Right lobe of liver (tissue), 6 donors: ENCODE results near the gene TXLNB. TPM values are rescaled to one million over a fixed set of nuclear protein-coding genes. Genes with fewer than 3 reads are reported as not detected.

Experiments used
- ATAC-seq, 4 donors: fragments of 200-7000 bp; cut with Tn5 transposase; one replicate each; pipeline ENCODE4 v1.9.1; 2020; ENCODE audit warnings: mild to moderate bottlenecking in 4 of 4, moderate library complexity in 4 of 4
- DNase-seq, 3 donors: peaks; one replicate each; pipeline ENCODE4 v3.0.0-alpha.2; 2020
- H3K27ac ChIP-seq, 3 donors: fragments of 200-600 bp; one replicate each; pipeline ENCODE4 v1.8.0; 2022
- H3K27me3 ChIP-seq, 2 donors: fragments of 200-600 bp; one replicate each; pipeline ENCODE4 v1.8.0; 2022
- H3K36me3 ChIP-seq, 4 donors: fragments of 200-600 bp; sonication (generic) in 1 of 4; one replicate each; pipeline versions ENCODE4 v1.5.1 to v1.8.0; 2017 to 2022; ENCODE audit warnings: control low read depth in 1 of 4
- H3K4me1 ChIP-seq, 4 donors: fragments of 200-600 bp; sonication (generic) in 1 of 4; one replicate each; pipeline versions ENCODE4 v1.5.1 to v1.8.0; 2017 to 2022; ENCODE audit warnings: control low read depth in 1 of 4
- H3K4me3 ChIP-seq, 3 donors: fragments of 200-600 bp; one replicate each; pipeline ENCODE4 v1.8.0; 2022
- H3K9me3 ChIP-seq, 4 donors: fragments of 200-600 bp; sonication (generic) in 1 of 4; one replicate each; pipeline versions ENCODE4 v1.5.1 to v1.8.0; 2017 to 2022; ENCODE audit warnings: control low read depth in 1 of 4
- POLR2A ChIP-seq: fragments of 450-650 bp; IDR thresholded peaks from one replicate; pipeline ENCODE4 v1.6.1; 2017; ENCODE audit warnings: antibody characterized with exemption, mild to moderate bottlenecking
- WGBS: methylation state at CpG from one replicate; pipeline ENCODE4 v1.1.6; 2018; ENCODE audit warnings: low coverage, low lambda C conversion rate; ENCODE audit not compliant: insufficient coverage; ENCODE audit errors: missing lambda C conversion rate; 5-methylcytosine and 5-hydroxymethylcytosine counted together
- intact Hi-C, 2 donors: fragments of 100-400 bp; cut with DNase I; formaldehyde crosslinking; loops; one replicate each; pipeline versions ENCODE4 v1.11.2 to v1.14.1; 2022
- total RNA-seq, 6 experiments: library from RNA; depleted of rRNA in 2 of 6; stranded (reverse); fragments of >200 nt in 2 of 6; fragmentation: NEBNext Ultra II Directional in 3 of 6; extraction: Animal tissue kit (Norgen Biotek cat#: 25700) in 3 of 6; gene quantifications; one replicate each; pipeline versions ENCODE4 v1.1.0 to v1.2.4, GENCODE V29; 2016 to 2023
- TF ChIP-seq, protein P1 (sequence below), 4 donors: fragments of 200-600 bp in 3 of 4; fragments of 450-650 bp in 1 of 4; IDR thresholded peaks; one replicate each; pipeline versions ENCODE4 v1.5.1 to v1.8.0; 2016 to 2022; ENCODE audit warnings: antibody characterized with exemption in 4 of 4, mild to moderate bottlenecking in 2 of 4
- donor health status: DM: no; HTN: yes; CAD: no.
- donor health status: DM: no; HTN: no; CAD: no.
- donor health status: DM: no; HTN: no; CAD: no.
- donor health status: DM: no; HTN: yes; CAD: no.
- donor health status: DM: no; HTN: yes; CAD: no.

TXLNB gene
- total RNA-seq, 6 experiments from 2014 or later: 0.04 to 0.50 (median 0.14) TPM

DNA sequence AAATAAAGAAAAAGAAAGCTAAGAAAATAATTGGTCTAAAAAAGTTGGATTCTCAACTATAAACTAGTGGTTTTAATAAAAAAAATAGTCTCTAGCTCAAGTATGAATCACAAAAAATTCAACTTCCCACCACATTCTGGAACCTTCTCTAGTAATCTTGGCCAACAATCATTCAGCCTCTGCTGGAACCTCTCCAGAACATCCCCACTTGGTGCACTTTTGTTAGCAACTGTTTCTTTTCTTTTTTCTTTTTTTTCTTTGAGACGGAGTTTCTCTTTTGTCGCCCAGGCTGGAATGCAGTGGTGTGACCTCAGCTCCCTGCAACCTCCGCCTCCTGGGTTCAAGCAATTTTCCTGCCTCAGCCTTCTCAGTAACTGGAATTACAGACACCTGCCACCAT, 35.7 kb downstream of the TXLNB start:
- no peak for TF ChIP-seq POLR2A
- TF ChIP-seq, protein P1, sequence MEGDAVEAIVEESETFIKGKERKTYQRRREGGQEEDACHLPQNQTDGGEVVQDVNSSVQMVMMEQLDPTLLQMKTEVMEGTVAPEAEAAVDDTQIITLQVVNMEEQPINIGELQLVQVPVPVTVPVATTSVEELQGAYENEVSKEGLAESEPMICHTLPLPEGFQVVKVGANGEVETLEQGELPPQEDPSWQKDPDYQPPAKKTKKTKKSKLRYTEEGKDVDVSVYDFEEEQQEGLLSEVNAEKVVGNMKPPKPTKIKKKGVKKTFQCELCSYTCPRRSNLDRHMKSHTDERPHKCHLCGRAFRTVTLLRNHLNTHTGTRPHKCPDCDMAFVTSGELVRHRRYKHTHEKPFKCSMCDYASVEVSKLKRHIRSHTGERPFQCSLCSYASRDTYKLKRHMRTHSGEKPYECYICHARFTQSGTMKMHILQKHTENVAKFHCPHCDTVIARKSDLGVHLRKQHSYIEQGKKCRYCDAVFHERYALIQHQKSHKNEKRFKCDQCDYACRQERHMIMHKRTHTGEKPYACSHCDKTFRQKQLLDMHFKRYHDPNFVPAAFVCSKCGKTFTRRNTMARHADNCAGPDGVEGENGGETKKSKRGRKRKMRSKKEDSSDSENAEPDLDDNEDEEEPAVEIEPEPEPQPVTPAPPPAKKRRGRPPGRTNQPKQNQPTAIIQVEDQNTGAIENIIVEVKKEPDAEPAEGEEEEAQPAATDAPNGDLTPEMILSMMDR (IDR thresholded peaks at IDR 0.05): no peak
- Histone ChIP-seq H3K4me1 (peaks cover 0 to under 1% (median 0%) of the 10 kb centered on the region in 4 donors), H3K27me3 (no peaks in the 10 kb centered on the region), H3K27ac (no peak overlapping the region), H3K36me3 (no peaks in the 10 kb centered on the region), H3K4me3 (no peak overlapping the region), H3K9me3 (no peaks in the 10 kb centered on the region)
- intact Hi-C loops: no loop called here
- DNase-seq: no peak
- WGBS: 83% methylated on average over 3 of the region's 3 CpGs
- no peak for ATAC-seq

DNA sequence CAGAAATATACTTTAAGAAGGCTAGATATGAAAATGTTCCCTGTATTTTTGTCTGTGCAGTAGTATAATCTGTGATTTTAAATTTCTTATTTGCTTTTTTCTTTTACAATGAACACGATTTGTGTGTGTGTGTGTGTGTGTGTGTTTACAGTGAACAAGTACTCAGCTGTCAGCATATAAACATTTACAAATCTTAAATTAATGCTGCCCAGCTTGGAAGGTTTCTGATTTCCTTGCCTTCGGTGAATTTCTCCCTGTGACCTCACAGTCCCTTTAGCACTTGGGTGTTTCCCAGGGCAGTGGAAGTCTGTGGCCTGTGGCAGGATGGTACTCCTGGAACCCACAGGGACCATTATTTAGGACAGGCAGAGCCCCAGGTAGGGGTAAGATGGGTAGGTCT, 37.6 kb downstream of the TXLNB start:
- 68% methylated on average over 2 of the region's 2 CpGs for WGBS
- H3K4me1 ChIP-seq: peaks cover 0 to 5% (median 0%) of the 10 kb centered on the region in 4 donors
- TF ChIP-seq, protein P1 (IDR thresholded peaks at IDR 0.05): no peak
- TF ChIP-seq POLR2A: no peak
- no peaks in the 10 kb centered on the region for H3K36me3 ChIP-seq
- H3K27ac ChIP-seq: no peak overlapping the region
- no peaks in the 10 kb centered on the region for H3K27me3 ChIP-seq
- H3K9me3 ChIP-seq: no peaks in the 10 kb centered on the region
- no peak overlapping the region for H3K4me3 ChIP-seq
- no peak for DNase-seq
- ATAC-seq: no peak
- intact Hi-C loops: no loop called here

DNA sequence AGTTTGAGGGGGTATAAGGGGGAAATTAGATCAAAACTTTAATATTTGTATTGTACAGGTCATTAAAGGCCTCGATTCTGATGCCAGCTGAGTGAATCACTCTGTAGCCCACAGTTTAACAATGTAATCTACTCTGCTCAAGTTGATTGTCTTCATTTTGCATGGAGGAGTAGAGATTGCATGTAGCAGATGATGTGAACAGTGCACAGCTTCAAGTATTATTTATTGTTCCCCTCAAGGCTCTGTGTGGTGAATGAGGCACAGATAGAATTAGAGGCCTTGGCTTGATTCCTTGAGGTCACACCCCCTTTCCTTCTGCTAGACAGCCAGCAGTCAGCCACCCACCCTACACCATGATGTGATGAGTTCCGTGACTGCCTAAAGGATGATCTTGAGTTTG, 38.1 kb downstream of the TXLNB start:
- no peak for ATAC-seq
- Histone ChIP-seq H3K9me3 (no peaks in the 10 kb centered on the region), H3K27me3 (no peaks in the 10 kb centered on the region), H3K4me1 (peaks cover 0 to 5% (median 0%) of the 10 kb centered on the region in 4 donors), H3K36me3 (no peaks in the 10 kb centered on the region), H3K4me3 (no peak overlapping the region), H3K27ac (no peak overlapping the region)
- DNase-seq: no peak
- WGBS: 87% methylated on average over 2 of the region's 2 CpGs
- TF ChIP-seq, protein P1 (IDR thresholded peaks at IDR 0.05): no peak
- TF ChIP-seq POLR2A: no peak
- intact Hi-C loops: no loop called here

DNA sequence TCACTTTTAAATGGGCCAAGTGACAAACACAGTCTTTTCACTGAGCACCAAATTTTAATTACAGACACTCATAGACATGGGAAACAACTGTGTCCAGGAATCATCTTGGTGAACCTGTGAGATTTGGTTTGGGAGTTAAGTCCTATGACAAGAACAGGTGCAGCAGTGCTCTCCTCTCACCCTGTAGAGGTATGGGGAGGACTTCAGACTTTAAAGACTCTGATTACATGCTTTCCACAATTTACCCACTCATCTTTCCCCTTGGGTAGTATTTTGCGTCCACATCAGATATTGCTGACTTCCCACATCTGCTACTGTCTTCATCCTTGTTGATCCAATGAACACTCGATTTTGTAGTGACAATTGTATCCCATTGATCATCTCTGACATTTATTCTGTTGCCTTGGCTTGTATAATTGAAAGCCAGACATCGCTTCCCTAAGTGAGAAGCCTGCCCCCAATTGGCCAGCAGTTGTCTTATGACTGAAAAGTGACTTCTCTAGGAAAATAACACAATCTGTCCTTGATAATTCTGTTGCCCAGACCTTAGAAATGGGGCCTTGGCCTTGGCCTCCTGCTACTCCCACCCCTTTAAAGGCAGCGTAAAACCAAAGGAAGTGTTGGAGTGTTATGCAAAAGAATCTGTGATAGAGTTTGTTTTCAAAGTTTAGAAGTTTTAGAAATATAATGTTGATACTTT, 40.0 kb downstream of the TXLNB start:
- whole genome bisulfite sequencing: 62% methylated on average over 4 of the region's 4 CpGs
- Histone ChIP-seq H3K4me3 (no peak overlapping the region), H3K9me3 (no peaks in the 10 kb centered on the region), H3K4me1 (peaks cover 0 to 5% (median 0%) of the 10 kb centered on the region in 4 donors), H3K36me3 (no peaks in the 10 kb centered on the region), H3K27me3 (no peaks in the 10 kb centered on the region), H3K27ac (no peak overlapping the region)
- TF ChIP-seq, protein P1 (IDR thresholded peaks at IDR 0.05): no peak
- no peak for TF ChIP-seq POLR2A
- DNase-seq: no peak
- intact Hi-C loops: no loop called here
- no peak for ATAC-seq
